Measurements from ENCODE around the gene ZBP1.

- TF ChIP-seq ELF4 (IDR thresholded peaks at IDR 0.05) (no peak), SP1 (IDR thresholded peaks at IDR 0.05) (no peak), ZNF384 (IDR thresholded peaks at IDR 0.05) (no peak), L3MBTL2 (conservative IDR thresholded peaks at IDR 0.05) (no peak), NFRKB (IDR thresholded peaks at IDR 0.05) (no peak), ARNT (IDR thresholded peaks at IDR 0.05) (no peak)
Observed at GRCh38 chr20:57632286-57632685, 12.1 kb upstream of the ZBP1 start.

Data from HEK293T (cell line).